Nephron progenitor cell (in vitro differentiated cells): ENCODE results near the gene RCL1.

Source experiments
- DNase-seq: peaks from one replicate; pipeline ENCODE4 v3.0.0; 2021
- H3K27ac Mint-ChIP-seq: 2 replicates; pipeline ENCODE4 v1.8.0; 2021; ENCODE audit warnings: mild to moderate bottlenecking, moderate library complexity, mixed read lengths
- H3K27me3 Mint-ChIP-seq: 2 replicates; pipeline ENCODE4 v1.8.0; 2021; ENCODE audit warnings: mild to moderate bottlenecking, low read depth, mixed read lengths; ENCODE audit not compliant: poor library complexity
- H3K36me3 Mint-ChIP-seq: 2 replicates; pipeline ENCODE4 v1.8.0; 2021; ENCODE audit warnings: low read depth, mixed read lengths
- H3K4me1 Mint-ChIP-seq: 2 replicates; pipeline ENCODE4 v1.8.0; 2021; ENCODE audit warnings: mixed read lengths
- H3K4me3 Mint-ChIP-seq: 2 replicates; pipeline ENCODE4 v1.8.0; 2021; ENCODE audit warnings: mild to moderate bottlenecking, moderate library complexity, mixed read lengths
- H3K9me3 Mint-ChIP-seq: 2 replicates; pipeline ENCODE4 v1.8.0; 2021; ENCODE audit warnings: mild to moderate bottlenecking, moderate library complexity, mixed read lengths
- CTCF ChIP-seq: fragments of 200-600 bp; sonication (generic); IDR thresholded peaks from 2 replicates; pipeline ENCODE4 v1.5.0; 2021; ENCODE audit warnings: antibody characterized with exemption

The RCL1 gene

GRCh38 chr9:4811824-4812223 is 19.1 kb downstream of the RCL1 start:
- no peak overlapping the region for H3K27ac Mint-ChIP-seq
- H3K27me3 Mint-ChIP-seq = peaks cover 3% of the 10 kb centered on the region
- H3K9me3 Mint-ChIP-seq = peaks cover 75% of the 10 kb centered on the region
- peaks cover 72% of the 10 kb centered on the region for H3K36me3 Mint-ChIP-seq
- TF ChIP-seq CTCF = no peak
- H3K4me3 Mint-ChIP-seq = no peak overlapping the region
- no peak for DNase-seq
- H3K4me1 Mint-ChIP-seq = no peaks in the 10 kb centered on the region

- peaks cover 67% of the 10 kb centered on the region for H3K9me3 Mint-ChIP-seq
- H3K4me3 Mint-ChIP-seq = no peak overlapping the region
- H3K4me1 Mint-ChIP-seq = no peaks in the 10 kb centered on the region
- TF ChIP-seq CTCF = no peak
- DNase-seq = no peak
- H3K27ac Mint-ChIP-seq = no peak overlapping the region
- H3K36me3 Mint-ChIP-seq = peaks cover 72% of the 10 kb centered on the region
- peaks cover 3% of the 10 kb centered on the region for H3K27me3 Mint-ChIP-seq
Observed at GRCh38 chr9:4812858-4813257, 20.1 kb downstream of the RCL1 start.

- no peak for DNase-seq
- no peak for TF ChIP-seq CTCF
- H3K27me3 Mint-ChIP-seq = no peaks in the 10 kb centered on the region
- H3K4me3 Mint-ChIP-seq = no peak overlapping the region
- H3K4me1 Mint-ChIP-seq = no peaks in the 10 kb centered on the region
- peaks cover 55% of the 10 kb centered on the region for H3K9me3 Mint-ChIP-seq
- H3K27ac Mint-ChIP-seq = no peak overlapping the region
- peaks cover 54% of the 10 kb centered on the region for H3K36me3 Mint-ChIP-seq
Observed at GRCh38 chr9:4814913-4815312, 22.2 kb downstream of the RCL1 start.

- TF ChIP-seq CTCF = no peak
- Mint-ChIP-seq H3K27ac (no peak overlapping the region), H3K4me1 (no peaks in the 10 kb centered on the region), H3K4me3 (no peak overlapping the region), H3K9me3 (peaks cover 50% of the 10 kb centered on the region), H3K36me3 (peaks cover 49% of the 10 kb centered on the region), H3K27me3 (no peaks in the 10 kb centered on the region)
- no peak for DNase-seq
Observed at GRCh38 chr9:4815381-4815956, 22.7 kb downstream of the RCL1 start.

- no peak for TF ChIP-seq CTCF
- peaks cover 9% of the 10 kb centered on the region for H3K9me3 Mint-ChIP-seq
- H3K36me3 Mint-ChIP-seq = peaks cover 13% of the 10 kb centered on the region
- no peak for DNase-seq
- H3K27ac Mint-ChIP-seq = peak overlapping the region; percentile 17
- H3K27me3 Mint-ChIP-seq = no peaks in the 10 kb centered on the region
- H3K4me3 Mint-ChIP-seq = no peak overlapping the region
- H3K4me1 Mint-ChIP-seq = peaks cover 5% of the 10 kb centered on the region
Observed at GRCh38 chr9:4820168-4820567, 27.4 kb downstream of the RCL1 start.

- H3K27ac Mint-ChIP-seq = no peak overlapping the region
- DNase-seq = no peak
- peaks cover 5% of the 10 kb centered on the region for H3K4me1 Mint-ChIP-seq
- H3K27me3 Mint-ChIP-seq = no peaks in the 10 kb centered on the region
- H3K9me3 Mint-ChIP-seq = peaks cover 1% of the 10 kb centered on the region
- no peak for TF ChIP-seq CTCF
- H3K36me3 Mint-ChIP-seq = peaks cover 10% of the 10 kb centered on the region
- H3K4me3 Mint-ChIP-seq = no peak overlapping the region
Observed at GRCh38 chr9:4821133-4821532, 28.4 kb downstream of the RCL1 start.
